Endometrial microvascular endothelial cells (primary cell): ENCODE measurements around the gene TRIM41. TPM values are rescaled to one million over a fixed set of nuclear protein-coding genes. Genes with fewer than 3 reads are reported as not detected.

Experiments
- in situ Hi-C: cut with HindIII; loops from 2 replicates; pipeline ENCODE4 v1.10.0; 2017; ENCODE audit warnings: low sequenced_read_pairs, low pct_unique_long_range_greater_than_20kb; ENCODE audit errors: inconsistent ontology term
- total RNA-seq: library from RNA; depleted of rRNA; stranded (reverse); fragments of >200 nt; gene quantifications from one replicate; pipeline ENCODE4 v1.2.3, GENCODE V29; 2015; ENCODE audit errors: inconsistent ontology term

Gene TRIM41
- total RNA-seq, 1 donor from 2014 or later: 9.8 TPM

DNA sequence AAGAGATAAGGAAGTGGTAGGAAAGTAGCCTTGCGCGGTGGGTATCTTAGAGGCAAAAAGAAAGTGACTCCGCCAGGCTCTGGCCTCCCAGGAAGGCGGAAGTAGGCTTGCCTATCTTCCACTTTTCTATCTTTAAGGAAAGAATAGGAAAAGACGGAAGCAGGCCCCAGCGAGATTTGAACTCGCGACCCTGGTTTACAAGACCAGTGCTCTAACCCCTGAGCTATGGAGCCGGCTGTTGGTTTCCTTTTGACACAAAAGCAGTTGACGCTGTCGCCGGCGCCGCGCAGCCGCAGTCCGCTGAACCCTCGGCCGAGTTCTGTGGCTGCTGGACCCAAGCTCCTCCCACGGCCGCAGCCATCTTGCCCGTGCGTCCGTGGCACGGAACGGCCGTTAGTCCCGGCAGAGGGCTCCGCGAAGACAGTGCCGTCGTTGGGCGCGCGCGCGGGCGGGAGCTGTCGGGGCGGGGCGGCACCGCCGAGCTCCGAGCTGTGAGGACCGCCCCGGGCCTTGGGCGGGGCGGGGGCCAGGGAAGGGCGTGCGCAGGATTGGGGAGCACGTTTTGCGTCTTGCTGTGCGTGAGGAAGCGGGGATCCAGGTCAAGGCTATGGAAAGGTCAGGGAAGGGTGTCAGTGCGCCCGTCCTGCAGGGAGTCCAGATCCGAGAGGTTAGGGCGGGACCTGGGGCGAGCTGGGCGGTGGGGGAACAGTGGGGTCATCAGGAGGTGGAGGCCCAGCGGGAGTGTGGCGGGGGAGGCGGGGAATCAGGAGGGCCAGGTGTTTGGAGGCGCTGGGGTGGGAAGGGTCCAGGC is 31.4 kb upstream of the TRIM41 start:
- in situ Hi-C loops: no loop called here

GRCh38 chr5:181192337-181193046 is 30.6 kb upstream of the TRIM41 start:
- in situ Hi-C loops: no loop called here

DNA sequence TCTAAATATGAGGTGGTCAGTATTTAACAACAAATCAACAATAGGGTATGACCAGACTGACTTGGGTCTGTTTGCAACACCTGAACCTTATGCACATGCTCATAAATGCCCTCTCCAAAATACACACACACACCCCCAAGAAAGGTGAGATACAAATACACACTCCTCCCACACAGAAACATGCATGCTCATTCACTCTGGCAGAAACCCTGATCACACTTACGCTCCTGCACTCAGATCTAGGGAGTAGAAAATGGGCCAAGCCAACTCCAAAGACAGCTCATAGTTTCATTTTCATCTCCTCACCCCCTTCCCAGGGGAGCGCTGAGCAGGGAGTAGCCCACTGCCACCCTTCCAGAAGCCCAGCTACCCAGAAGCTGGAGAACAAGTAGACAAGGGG is 29.4 kb upstream of the TRIM41 start:
- in situ Hi-C loops: no loop called here

DNA sequence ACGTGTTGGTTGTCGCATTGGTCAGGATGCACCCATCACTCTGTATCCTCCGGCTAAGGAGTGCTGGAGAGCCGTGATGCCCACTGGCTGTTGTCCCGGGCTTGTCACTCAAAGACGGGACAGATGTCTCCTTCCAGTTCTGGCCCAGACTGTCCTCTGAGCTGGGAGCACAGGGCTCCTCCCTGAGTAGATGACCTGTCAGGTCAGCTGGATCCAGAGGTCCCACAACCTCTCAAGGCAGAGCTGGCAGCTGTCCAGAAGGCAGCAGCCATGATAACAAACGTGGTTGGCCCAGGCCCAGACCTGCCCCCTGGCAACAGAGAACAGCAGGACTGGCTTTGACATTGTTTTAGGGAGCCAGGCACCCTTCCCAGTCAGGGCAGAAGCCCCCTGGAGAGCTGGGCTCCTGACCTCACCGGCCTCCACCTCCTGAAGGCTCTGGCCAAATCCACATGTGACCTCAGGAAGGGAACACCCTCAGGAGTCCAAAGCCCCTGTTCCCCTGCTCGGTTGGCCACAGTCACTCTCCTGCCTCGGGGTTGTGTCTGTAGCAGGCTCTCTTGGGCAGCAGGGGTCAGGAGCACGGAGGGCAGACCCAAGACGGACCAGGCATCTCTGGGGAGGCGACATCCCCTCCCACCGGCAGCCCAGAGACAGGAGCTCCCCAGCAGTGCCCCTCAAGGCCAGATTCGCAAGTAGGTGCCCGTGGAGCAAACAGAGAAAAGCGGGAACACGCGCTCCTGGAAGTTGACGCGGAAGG is 28.4 kb upstream of the TRIM41 start:
- in situ Hi-C loops: no loop called here

DNA sequence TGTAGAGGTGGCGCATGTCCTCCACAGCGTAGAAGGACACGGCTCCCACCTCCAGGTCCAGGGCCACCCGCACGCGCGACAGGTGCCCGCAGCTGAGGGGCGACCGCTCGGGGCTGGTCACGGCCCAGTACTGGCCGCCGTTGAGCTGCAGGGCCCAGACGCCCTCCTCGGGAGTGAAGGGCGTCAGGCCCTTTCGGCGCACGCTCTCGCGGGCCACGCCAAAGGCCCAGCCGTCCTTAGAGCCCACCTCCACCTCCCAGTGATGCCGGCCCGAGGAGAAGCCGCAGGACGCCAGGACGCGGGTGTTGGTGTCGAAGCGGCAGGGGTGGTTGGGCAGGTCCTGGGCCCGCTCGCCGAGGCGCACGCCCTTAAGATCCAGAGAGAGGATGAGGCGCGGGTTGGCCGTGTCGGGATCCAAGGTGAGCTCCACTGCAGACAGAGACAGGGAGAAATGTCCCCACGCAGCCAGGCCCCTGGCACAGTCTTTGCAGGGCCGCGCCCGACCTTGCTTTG is 27.8 kb upstream of the TRIM41 start:
- in situ Hi-C loops: no loop called here

DNA sequence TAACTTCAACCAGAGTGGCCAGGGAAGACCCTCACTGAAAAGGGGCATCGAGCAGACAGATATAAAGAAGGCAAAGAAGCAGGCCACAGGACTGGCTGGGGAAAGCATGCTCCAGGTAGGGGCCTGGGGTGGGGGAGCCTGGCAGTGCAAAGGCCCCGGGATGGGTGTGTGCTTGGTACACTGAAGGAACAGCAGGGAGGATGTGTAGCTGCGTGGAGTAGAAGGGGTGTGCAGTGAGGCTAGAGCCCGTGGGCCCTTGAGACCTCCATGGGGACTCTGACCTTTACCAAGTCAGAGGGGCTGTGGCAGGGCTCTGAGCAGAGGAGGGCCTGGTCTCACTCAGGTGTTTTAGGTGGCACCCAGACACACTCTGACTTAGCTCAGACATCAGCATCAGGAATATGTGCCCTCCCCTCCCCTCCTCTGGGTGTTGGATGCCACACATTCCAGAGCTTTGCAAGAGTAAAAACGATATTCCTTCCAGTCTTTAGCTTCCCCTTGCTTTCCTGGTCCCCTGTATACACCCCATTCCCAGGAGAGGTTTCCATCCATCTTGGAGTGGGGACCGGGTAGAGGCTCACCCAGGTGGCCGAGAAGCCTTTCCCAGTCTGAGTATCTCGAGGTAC is 25.6 kb upstream of the TRIM41 start:
- in situ Hi-C loops: no loop called here

- in situ Hi-C loops: no loop called here
These were observed 24.9 kb upstream of the TRIM41 start for GRCh38 chr5:181198106-181198685.

- in situ Hi-C loops: no loop called here
These were observed 24.1 kb upstream of the TRIM41 start for GRCh38 chr5:181198905-181199519.

- in situ Hi-C loops: no loop called here
These were observed 23.0 kb upstream of the TRIM41 start for GRCh38 chr5:181199881-181200638.

DNA sequence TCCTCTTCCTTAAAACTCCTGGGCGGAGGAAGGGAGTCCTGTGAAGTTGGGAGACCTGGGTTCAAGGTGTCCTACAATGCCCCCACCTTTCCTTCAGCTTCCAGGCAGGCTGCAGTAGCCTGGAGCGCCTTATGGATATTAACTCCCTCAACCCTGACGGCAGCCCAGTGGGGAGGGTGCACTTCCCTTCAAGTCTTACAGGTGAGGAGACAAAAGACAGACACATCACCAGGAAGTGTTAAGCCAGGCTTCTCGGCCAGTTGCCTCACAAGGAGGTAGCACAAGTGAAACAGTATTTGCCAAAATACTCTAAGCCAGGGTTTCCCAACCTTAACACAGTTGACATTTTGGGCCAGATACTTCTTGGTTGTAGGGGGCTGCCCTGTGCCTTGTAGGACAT is 22.3 kb upstream of the TRIM41 start:
- in situ Hi-C loops: no loop called here

- in situ Hi-C loops: no loop called here
These were observed 19.9 kb upstream of the TRIM41 start for GRCh38 chr5:181203093-181203711.

DNA sequence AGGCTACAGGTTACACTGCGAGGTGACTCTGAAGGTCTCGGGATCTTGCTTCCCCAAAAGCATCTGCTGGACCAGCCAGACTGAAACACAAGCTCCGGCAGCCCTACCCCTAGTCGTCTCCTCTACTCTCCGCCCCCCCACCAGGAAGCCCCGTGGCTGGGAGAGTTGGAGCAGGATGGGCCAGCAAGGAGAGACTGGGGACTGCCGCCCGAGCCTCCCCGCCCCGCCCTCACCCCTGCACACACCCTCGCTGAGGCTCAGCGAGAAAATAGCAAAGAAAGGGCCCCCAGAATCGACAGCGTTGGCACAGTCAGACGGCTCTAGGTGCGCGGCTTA is 19.3 kb upstream of the TRIM41 start:
- in situ Hi-C loops: no loop called here

DNA sequence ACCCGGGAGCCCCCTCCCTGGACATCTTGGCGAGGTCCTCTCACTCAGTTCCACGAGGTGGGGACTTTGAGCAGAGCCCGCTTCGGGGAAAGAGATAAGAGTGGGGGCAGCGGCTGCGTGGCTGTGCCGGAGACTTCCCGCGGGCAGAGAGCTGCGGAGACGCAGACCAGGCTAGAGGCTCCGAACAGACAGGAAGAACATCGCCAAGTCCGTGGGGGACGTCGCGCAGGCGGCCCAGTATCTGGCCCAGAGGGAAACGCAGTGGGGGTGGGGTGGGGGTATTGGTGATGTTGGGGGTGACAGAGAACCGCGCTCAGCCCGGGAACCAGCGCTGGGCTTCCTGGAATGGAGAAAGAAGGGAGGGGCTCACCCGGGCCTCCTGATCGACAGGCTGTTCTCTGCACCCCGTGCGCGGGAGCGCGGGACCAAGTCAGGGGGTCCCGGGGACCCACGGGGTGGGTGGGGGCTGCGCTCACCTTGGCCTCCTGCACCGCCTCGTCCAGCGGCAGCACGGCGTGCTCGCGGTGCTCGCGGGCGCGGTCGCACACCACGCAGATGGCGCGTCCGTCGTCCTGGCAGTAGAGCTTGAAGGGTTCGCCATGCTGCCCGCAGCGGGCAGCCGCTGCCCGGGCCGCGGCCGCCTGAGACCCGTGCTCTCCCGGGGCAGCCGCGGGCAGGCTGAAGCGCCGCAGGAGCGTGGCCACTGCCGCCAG is 18.8 kb upstream of the TRIM41 start:
- in situ Hi-C loops: no loop called here

DNA sequence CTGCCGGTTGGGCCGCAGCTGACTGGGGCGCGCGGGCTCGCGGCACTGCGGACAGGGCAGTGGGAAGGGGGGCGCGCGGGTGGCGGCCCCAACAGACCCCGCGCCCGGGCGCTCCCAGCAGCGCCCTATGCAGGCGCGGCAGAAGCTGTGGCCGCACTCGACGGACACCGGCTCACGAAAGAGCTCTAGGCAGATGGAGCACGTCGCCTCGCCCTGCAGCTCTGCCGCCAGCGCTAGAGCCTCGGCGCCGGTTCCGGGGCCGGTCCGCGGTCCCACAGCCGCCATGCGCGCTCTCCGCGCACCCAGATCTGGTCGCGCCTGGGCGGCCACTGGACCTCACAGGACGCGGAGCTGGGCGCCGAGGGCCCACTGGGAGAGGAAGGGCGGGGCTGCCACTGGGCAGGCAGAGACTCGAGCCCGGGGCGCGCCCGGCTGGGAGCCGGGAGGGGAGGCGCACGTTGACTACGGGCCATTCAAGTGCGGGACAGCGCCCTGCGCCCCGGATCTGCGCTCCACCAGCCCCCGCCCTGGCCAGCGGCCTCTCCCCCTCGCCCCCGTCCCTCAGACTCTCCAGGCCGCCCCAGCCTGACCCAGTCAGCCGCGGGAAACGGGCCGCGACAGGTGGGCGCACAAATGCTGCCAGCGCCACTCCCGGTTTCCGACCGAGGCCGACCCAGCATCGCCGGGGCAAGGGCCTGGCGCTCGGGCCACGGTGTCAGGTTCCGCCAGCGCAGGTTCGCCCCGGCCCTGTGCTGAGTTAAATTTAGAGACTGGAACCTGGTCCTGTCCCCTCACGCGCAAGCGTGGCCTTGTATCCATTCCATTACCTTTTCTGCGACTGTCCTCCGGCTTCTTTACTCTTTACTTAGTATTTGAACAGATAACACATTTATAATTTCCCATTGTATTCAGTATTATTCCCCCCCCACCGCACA is 18.0 kb upstream of the TRIM41 start, which contains the start of gene TRIM7:
TRIM7 (minus strand) TSS at position 371 of the 935 bp plus-strand sequence; CDS start at position 285, 86 bp downstream.
- in situ Hi-C loops: no loop called here

- in situ Hi-C loops: no loop called here
These were observed 17.1 kb upstream of the TRIM41 start for GRCh38 chr5:181205761-181206649.
